HG03378 (cell line): ENCODE measurements around the gene RTN4IP1.
"Not testable (repeated sequence)": the region's sequence is repeated elsewhere in the genome, so short reads cannot be mapped to it uniquely, and the experiment has no call there.

Experiments
- ATAC-seq: cut with Tn5 transposase; IDR thresholded peaks from one replicate; pipeline ENCODE4 v1.9.1; 2021; ENCODE audit warnings: mild to moderate bottlenecking, moderate library complexity; ENCODE audit not compliant: unreplicated experiment

Gene RTN4IP1

GRCh38 chr6:106586815-106587415 is 42.4 kb downstream of the RTN4IP1 start:
- ATAC-seq, result no peak

GRCh38 chr6:106581468-106581867 is 47.8 kb downstream of the RTN4IP1 start:
- no peak for ATAC-seq

- no peak for ATAC-seq
Observed at GRCh38 chr6:106579281-106579680, 50.0 kb downstream of the RTN4IP1 start.

GRCh38 chr6:106574741-106575458 is 54.4 kb downstream of the RTN4IP1 start:
- no peak for ATAC-seq

GRCh38 chr6:106572875-106573585 is 56.3 kb downstream of the RTN4IP1 start:
- ATAC-seq, result no peak

- ATAC-seq, result no peak
Observed at GRCh38 chr6:106572436-106572835, 56.9 kb downstream of the RTN4IP1 start.

GRCh38 chr6:106569428-106569827 is 59.9 kb downstream of the RTN4IP1 start:
- ATAC-seq, result no peak

- no peak for ATAC-seq
Observed at GRCh38 chr6:106568530-106568929, 60.8 kb downstream of the RTN4IP1 start.

GRCh38 chr6:106564476-106564875 is 64.8 kb downstream of the RTN4IP1 start:
- ATAC-seq, result no peak

GRCh38 chr6:106563614-106564013 is 65.7 kb downstream of the RTN4IP1 start:
- no peak for ATAC-seq

- ATAC-seq, result no peak
Observed at GRCh38 chr6:106561686-106562405, 67.5 kb downstream of the RTN4IP1 start.

GRCh38 chr6:106560996-106561685 is 68.2 kb downstream of the RTN4IP1 start:
- no peak for ATAC-seq

- not testable (repeated sequence) for ATAC-seq
Observed at GRCh38 chr6:106559659-106560058, 69.6 kb downstream of the RTN4IP1 start.

- ATAC-seq, result no peak
Observed at GRCh38 chr6:106558364-106558763, 70.9 kb downstream of the RTN4IP1 start.

GRCh38 chr6:106557837-106558236 is 71.5 kb downstream of the RTN4IP1 start:
- no peak for ATAC-seq

- no peak for ATAC-seq
Observed at GRCh38 chr6:106556368-106556960, 72.8 kb downstream of the RTN4IP1 start.

GRCh38 chr6:106555767-106556166 is 73.5 kb downstream of the RTN4IP1 start:
- no peak for ATAC-seq

GRCh38 chr6:106553440-106553839 is 75.9 kb downstream of the RTN4IP1 start:
- ATAC-seq, result no peak

- no peak for ATAC-seq
Observed at GRCh38 chr6:106551155-106551554, 78.1 kb downstream of the RTN4IP1 start.

GRCh38 chr6:106549521-106549920 is 79.8 kb downstream of the RTN4IP1 start:
- no peak for ATAC-seq
